ENCODE data around the gene OPN1MW3. TPM values are rescaled to one million over a fixed set of nuclear protein-coding genes. Genes with fewer than 3 reads are reported as not detected.

OPN1MW3 gene
- total RNA-seq, 1 experiment from 2014 or later = not detected

DNA sequence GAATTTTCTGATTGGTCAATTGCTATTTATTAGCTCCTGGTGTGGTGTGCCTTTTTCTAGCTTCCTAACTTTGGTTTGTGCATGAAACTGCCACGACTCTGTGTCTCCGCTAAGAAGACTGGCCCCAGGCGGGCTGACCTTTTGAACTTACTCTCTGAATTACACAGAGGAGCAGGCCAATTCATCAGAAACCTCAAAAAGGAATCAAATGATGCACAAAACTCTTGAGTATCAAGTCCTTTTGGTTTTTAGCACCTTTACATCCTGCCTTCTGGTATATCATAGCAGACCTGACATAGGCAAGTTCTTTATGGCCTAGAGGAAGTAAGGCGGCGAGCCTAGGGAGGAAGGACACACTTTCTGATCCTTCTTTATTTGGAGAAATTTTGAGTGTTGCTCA lies 55.8 kb downstream of the OPN1MW3 start:
- Histone ChIP-seq H2BK20ac (ENCODE audit: low read depth, low read length, poor library complexity, severe bottlenecking) (no peak overlapping the region), H4K20me1 (ENCODE audit: control insufficient read depth, insufficient read depth, insufficient read length) (no peaks in the 10 kb centered on the region), H2AFZ (ENCODE audit: low read length) (no peak overlapping the region), H3K79me2 (ENCODE audit: insufficient read depth, low read length) (no peaks in the 10 kb centered on the region), H3K4me2 (ENCODE audit: insufficient read depth, insufficient read length, low read length) (no peak overlapping the region), H3K4ac (ENCODE audit: low read depth, low read length) (no peak overlapping the region), H3K27ac (ENCODE audit: insufficient read length, low read depth, low read length) (no peak overlapping the region), H2AK5ac (ENCODE audit: insufficient read length, low read length) (no peak overlapping the region), H3K23me2 (ENCODE audit: insufficient read length, low read depth, low read length, poor library complexity, severe bottlenecking) (no peaks in the 10 kb centered on the region), H2BK15ac (ENCODE audit: low read depth, low read length) (no peak overlapping the region), H2BK120ac (ENCODE audit: low read depth, low read length, poor library complexity, severe bottlenecking) (no peak overlapping the region), H2BK12ac (ENCODE audit: insufficient read length, low read depth, low read length) (no peak overlapping the region), H4K5ac (ENCODE audit: insufficient read length, low read depth, low read length) (no peak overlapping the region), H3K18ac (ENCODE audit: insufficient read length, low read depth, low read length) (no peak overlapping the region), H3K79me1 (ENCODE audit: insufficient read depth, low read depth, low read length, poor library complexity, severe bottlenecking) (no peaks in the 10 kb centered on the region), H3T11ph (ENCODE audit: low read length) (no peak overlapping the region), H3K4me1 (ENCODE audit: insufficient read depth, low read length) (no peaks in the 10 kb centered on the region), H3K14ac (ENCODE audit: insufficient read depth, low read length) (no peak overlapping the region), H3K9me3 (ENCODE audit: control insufficient read depth, low read depth, low read length) (peaks cover 61% of the 10 kb centered on the region), H3K23ac (ENCODE audit: insufficient read length, low read depth, low read length) (no peak overlapping the region), H4K8ac (replicated peaks; ENCODE audit: insufficient read length, low read depth, low read length) (no peak overlapping the region), H4K91ac (ENCODE audit: insufficient read length, low read depth, low read length) (no peak overlapping the region), H2BK5ac (ENCODE audit: insufficient read length, low read length) (no peak overlapping the region), H3K27me3 (ENCODE audit: insufficient read depth, low read length) (no peaks in the 10 kb centered on the region), H3K9ac (ENCODE audit: extremely low read depth, insufficient read length, low read length) (no peak overlapping the region), H3K56ac (ENCODE audit: insufficient read length, low read depth, low read length) (no peak overlapping the region)
- Mint-ChIP-seq H3K27me3 (ENCODE audit: low read depth) (peaks cover 10% of the 10 kb centered on the region), H3K27ac (no peak overlapping the region), H3K9me3 (peaks cover 75 to 83% of the 10 kb centered on the region in 2 experiments), H3K36me3 (ENCODE audit: insufficient read depth in 1 of 3, low read depth in 3 of 3) (peaks cover 0 to 2% (median 0%) of the 10 kb centered on the region in 3 experiments; a peak in 2 of 7 replicates), H3K4me1 (peaks cover 2 to 10% of the 10 kb centered on the region in 2 experiments), H3K4me3 (no peak overlapping the region)
- no peak for DNase-seq
- WGBS (ENCODE audit: extremely low coverage, insufficient read length, low lambda C conversion rate) = no CpG with 5 or more reads among the region's 5 CpGs
- TF ChIP-seq, protein P1, sequence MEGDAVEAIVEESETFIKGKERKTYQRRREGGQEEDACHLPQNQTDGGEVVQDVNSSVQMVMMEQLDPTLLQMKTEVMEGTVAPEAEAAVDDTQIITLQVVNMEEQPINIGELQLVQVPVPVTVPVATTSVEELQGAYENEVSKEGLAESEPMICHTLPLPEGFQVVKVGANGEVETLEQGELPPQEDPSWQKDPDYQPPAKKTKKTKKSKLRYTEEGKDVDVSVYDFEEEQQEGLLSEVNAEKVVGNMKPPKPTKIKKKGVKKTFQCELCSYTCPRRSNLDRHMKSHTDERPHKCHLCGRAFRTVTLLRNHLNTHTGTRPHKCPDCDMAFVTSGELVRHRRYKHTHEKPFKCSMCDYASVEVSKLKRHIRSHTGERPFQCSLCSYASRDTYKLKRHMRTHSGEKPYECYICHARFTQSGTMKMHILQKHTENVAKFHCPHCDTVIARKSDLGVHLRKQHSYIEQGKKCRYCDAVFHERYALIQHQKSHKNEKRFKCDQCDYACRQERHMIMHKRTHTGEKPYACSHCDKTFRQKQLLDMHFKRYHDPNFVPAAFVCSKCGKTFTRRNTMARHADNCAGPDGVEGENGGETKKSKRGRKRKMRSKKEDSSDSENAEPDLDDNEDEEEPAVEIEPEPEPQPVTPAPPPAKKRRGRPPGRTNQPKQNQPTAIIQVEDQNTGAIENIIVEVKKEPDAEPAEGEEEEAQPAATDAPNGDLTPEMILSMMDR (conservative IDR thresholded peaks at IDR 0.05) = no peak
